Body of pancreas (tissue), 4 donors: ENCODE results near the gene MLXIP.

ENCODE experiments used
- CTCF ChIP-seq, 7 experiments: fragments of 450-650 bp in 4 of 7; fragments of 200-600 bp in 3 of 7; sonication (generic) in 3 of 7; IDR thresholded peaks; one replicate each; pipeline ENCODE4 v1.5.1; 2016 to 2019; ENCODE audit warnings: antibody characterized with exemption in 7 of 7
- POLR2A ChIP-seq, 3 donors: fragments of 450-650 bp; IDR thresholded peaks; one replicate each; pipeline ENCODE4 v1.6.1; 2016; ENCODE audit warnings: antibody characterized with exemption in 3 of 3, mild to moderate bottlenecking in 2 of 3

- TF ChIP-seq POLR2A (IDR thresholded peaks at IDR 0.05) (no peak), CTCF (IDR thresholded peaks at IDR 0.05) (no peak)
These were observed 80.2 kb downstream of the MLXIP start for GRCh38 chr12:122158700-122159285.
